K562 (cell line): ENCODE data around the gene DST. TPM values are rescaled to one million over a fixed set of nuclear protein-coding genes. Genes with fewer than 3 reads are reported as not detected.

Experiments
- ATAC-seq: fragments of 200-7000 bp; cut with Tn5 transposase; 3 replicates; pipeline ENCODE4 v1.9.1; 2020; ENCODE audit warnings: moderate library complexity
- BruUV-seq: library from RNA; stranded (reverse); fragments of 400-500 nt; replicated peaks from 2 replicates; lab custom pipeline; 2021; lab: Mats Ljungman, UMichigan
- CTCF ChIA-PET: fragments of 300-600 bp; formaldehyde crosslinking; extraction: SDS; loops from one replicate; lab custom pipeline; 2021; ENCODE audit warnings: low intra/inter-chr PET ratio; lab: Yijun Ruan, JAX
- POLR2A ChIA-PET: fragments of 300-600, 350-650 bp; sonication (Branson Sonifier 250); formaldehyde crosslinking; extraction: SDS; loops from one replicate; lab custom pipeline; 2021; ENCODE audit warnings: antibody characterized with exemption, inconsistent platforms; lab: Yijun Ruan, JAX
- DNase-seq, 4 experiments: peaks; one replicate each; pipeline versions ENCODE4 v3.0.0 to v3.0.0-alpha.2; 2011 to 2018; ENCODE audit warnings: low spot score in 3 of 4, mixed read lengths in 3 of 4; ENCODE audit errors: extremely low read depth in 1 of 4
- FAIRE-seq: peaks from 2 replicates; lab custom pipeline; 2011; peaks lifted over from hg19 to GRCh38; lab: Jason Lieb, UNC
- H2AFZ ChIP-seq: 2 replicates; pipeline ENCODE4 v1.6.0; 2011; ENCODE audit warnings: low read depth, low read length, control low read depth, inconsistent platforms
- H3K27ac ChIP-seq: fragments of 200-600 bp; 3 replicates; pipeline ENCODE4 v1.8.0; 2011; ENCODE audit warnings: low read depth, mild to moderate bottlenecking, control low read depth, inconsistent platforms, low read length, moderate library complexity, mixed read lengths; ENCODE audit errors: extremely low read depth
- H3K27me3 ChIP-seq, 2 experiments: fragments of 300-600 bp in 1 of 2; 2 replicates in 1 of 2; 3 replicates in 1 of 2; pipeline versions ENCODE4 v1.6.0 to v1.8.0; 2011; ENCODE audit warnings: inconsistent platforms in 2 of 2, low read length in 2 of 2, mild to moderate bottlenecking in 1 of 2, mixed read lengths in 1 of 2, moderate library complexity in 1 of 2; ENCODE audit not compliant: control insufficient read depth in 2 of 2, insufficient read depth in 2 of 2
- H3K36me3 ChIP-seq: fragments of 300-600 bp; 3 replicates; pipeline ENCODE4 v1.8.0; 2011; ENCODE audit warnings: mild to moderate bottlenecking, low read length, inconsistent platforms; ENCODE audit not compliant: control insufficient read depth, insufficient read depth
- H3K4me1 ChIP-seq, 2 experiments: fragments of 200-600 bp in 1 of 2; replicated peaks in 1 of 2; 2 replicates in 1 of 2; 3 replicates in 1 of 2; pipeline versions ENCODE4 v1.5.1 to v1.8.0; 2011; ENCODE audit warnings: inconsistent platforms in 2 of 2, low read length in 2 of 2, mild to moderate bottlenecking in 1 of 2, mixed read lengths in 1 of 2, moderate library complexity in 1 of 2; ENCODE audit not compliant: control insufficient read depth in 2 of 2, insufficient read depth in 2 of 2
- H3K4me2 ChIP-seq: 2 replicates; pipeline ENCODE4 v1.6.1; 2011; ENCODE audit warnings: low read length, control low read depth, inconsistent platforms, mixed read lengths; ENCODE audit not compliant: insufficient read depth
- H3K4me3 ChIP-seq: fragments of 200-600 bp; sonication (generic), shearing (Covaris generic); 2 replicates; pipeline ENCODE4 v1.5.1; 2016; ENCODE audit warnings: control low read depth, inconsistent platforms
- H3K79me2 ChIP-seq: fragments of 200-600 bp; 3 replicates; pipeline ENCODE4 v1.8.0; 2011; ENCODE audit warnings: low read length, inconsistent platforms; ENCODE audit not compliant: control insufficient read depth, insufficient read depth
- H3K9ac ChIP-seq, 2 experiments: 2 replicates each; pipeline versions ENCODE4 v1.6.0 to v1.6.1; 2011; ENCODE audit warnings: low read depth in 2 of 2, low read length in 2 of 2, control low read depth in 1 of 2, inconsistent platforms in 1 of 2, mild to moderate bottlenecking in 1 of 2, mixed read lengths in 1 of 2; ENCODE audit not compliant: insufficient read depth in 1 of 2
- H3K9me1 ChIP-seq: one replicate; pipeline ENCODE4 v1.6.0; 2011; ENCODE audit warnings: inconsistent platforms, mild to moderate bottlenecking, low read length, moderate library complexity; ENCODE audit not compliant: control insufficient read depth, insufficient read depth
- H3K9me3 ChIP-seq: replicated peaks from 2 replicates; pipeline ENCODE4 v1.5.1; 2011; ENCODE audit warnings: low read depth, low read length, inconsistent platforms; ENCODE audit not compliant: control insufficient read depth, insufficient read depth
- H4K20me1 ChIP-seq: replicated peaks from 2 replicates; pipeline ENCODE4 v1.6.1; 2011; ENCODE audit warnings: low read length, inconsistent platforms, mixed read lengths; ENCODE audit not compliant: control insufficient read depth, insufficient read depth
- CHD7 ChIP-seq: fragments of 200-600 bp; sonication (generic); IDR thresholded peaks from one replicate; pipeline ENCODE4 v1.6.1; 2012; ENCODE audit warnings: mild to moderate bottlenecking, low read depth, low read length, inconsistent platforms
- DACH1 ChIP-seq: fragments of 450-650 bp; IDR thresholded peaks from 2 replicates; pipeline ENCODE4 v1.6.1; 2018; ENCODE audit not compliant: partially characterized antibody
- HOMEZ ChIP-seq: fragments of 250-450 bp; sonication (Bioruptor Pico); IDR thresholded peaks from 2 replicates; pipeline ENCODE4 v1.4.0; 2020; ENCODE audit warnings: mild to moderate bottlenecking, moderate library complexity
- NKRF ChIP-seq: fragments of 450-650 bp; IDR thresholded peaks from 2 replicates; pipeline ENCODE4 v1.6.1; 2016; ENCODE audit warnings: borderline replicate concordance
- SREBF1 ChIP-seq: fragments of 150-350 bp; IDR thresholded peaks from 2 replicates; pipeline ENCODE4 v1.6.1; 2014; ENCODE audit warnings: antibody characterized with exemption, low read depth, low read length, borderline replicate concordance
- ZKSCAN8 ChIP-seq: fragments of 200-800 bp; sonication (Bioruptor generic); IDR thresholded peaks from 2 replicates; pipeline ENCODE4 v1.6.1; 2016; ENCODE audit warnings: missing genetic modification characterization, missing compliant biosample characterization
- ZNF212 ChIP-seq: fragments of 450-650 bp; formaldehyde crosslinking; IDR thresholded peaks from 2 replicates; pipeline ENCODE4 v1.4.0; 2020; ENCODE audit warnings: mild to moderate bottlenecking
- WGBS: fragments of 100-300 bp; shearing (Covaris generic); methylation state at CpG from one replicate; pipeline ENCODE4 v1.1.6; 2016; ENCODE audit warnings: low coverage, mixed read lengths; ENCODE audit not compliant: insufficient coverage; ENCODE audit errors: missing lambda C conversion rate; 5-methylcytosine and 5-hydroxymethylcytosine counted together
- in situ Hi-C: fragments of 300-500 bp; cut with MboI; formaldehyde crosslinking; loops from 4 replicates; pipeline ENCODE4 v1.15.0; 2018; ENCODE audit warnings: inconsistent platforms, mixed read lengths
- intact Hi-C: fragments of 100-400 bp; cut with micrococcal nuclease; formaldehyde crosslinking; loops from 2 replicates; pipeline ENCODE4 v1.14.2; 2022
- polyA plus RNA-seq, 8 experiments: library from polyadenylated mRNA; depleted of rRNA in 4 of 8; stranded (reverse) in 5 of 8; unstranded in 3 of 8; fragments of >200 nt; fragmentation: Nextera tagmentation in 2 of 8; fragmentation: Illumina TruSeq in 1 of 8; extraction: Ambion mirVana in 2 of 8; extraction: Trizol in 1 of 8; gene quantifications; 2 replicates each; pipeline versions ENCODE4 v1.2.1 to v1.2.3, GENCODE V29; 2011 to 2014; ENCODE audit warnings: inconsistent platforms in 1 of 8, missing spikeins in 1 of 8
- total RNA-seq, 7 experiments: library from RNA; depleted of rRNA in 6 of 7; stranded (reverse); fragments of >200 nt in 6 of 7; fragmentation: Illumina TruSeq in 2 of 7; extraction: Trizol in 2 of 7; gene quantifications; 2 replicates each; pipeline versions ENCODE4 v1.2.1 to v1.2.3, GENCODE V29; 2011 to 2021; ENCODE audit warnings: low replicate concordance in 1 of 7

Gene DST
- total and polyA plus RNA-seq, 9 of the 15 experiments (the other 6 are each of a cell fraction or from before 2014, with no cell fraction given), result 5.2 to 21.9 (median 13.3) TPM

GRCh38 chr6:56490993-56491392 is 151.7 kb downstream of the DST start:
- ATAC-seq (no peak), DNase-seq (no peak), FAIRE-seq (peak; percentile 65)
- no TSS peak for BruUV-seq
- no peaks in the 10 kb centered on the region for H3K79me2 ChIP-seq
- H3K27ac ChIP-seq, result no peak overlapping the region
- H3K9ac ChIP-seq, result no peak overlapping the region
- no peak overlapping the region for H2AFZ ChIP-seq
- H3K9me3 ChIP-seq, result no peaks in the 10 kb centered on the region
- no peaks in the 10 kb centered on the region for H4K20me1 ChIP-seq
- H3K4me3 ChIP-seq, result no peak overlapping the region
- H3K9me1 ChIP-seq, result no peaks in the 10 kb centered on the region
- CTCF ChIA-PET, result no interaction called here
- intact Hi-C loops (loop anchor here (5.0 kb wide), 1 partner anchor 51 kb away; no protein-coding TSS in a partner anchor), in situ Hi-C loops (no loop called here)
- no peaks in the 10 kb centered on the region for H3K27me3 ChIP-seq
- H3K36me3 ChIP-seq, result peaks cover 4% of the 10 kb centered on the region; the same call in 1 of the 3 replicates
- no peak overlapping the region for H3K4me2 ChIP-seq
- peaks cover 0 to 4% of the 10 kb centered on the region in 2 experiments; a peak in 2 of 5 replicates for H3K4me1 ChIP-seq
- 73% methylated on average over 2 of the region's 2 CpGs for WGBS
- POLR2A ChIA-PET, result interaction anchor here (0.8 to 1.2 kb wide), 2 partner anchors 42 to 51 kb away, joined by 3 to 7 read pairs; no protein-coding TSS in a partner anchor
- no peak for TF ChIP-seq NKRF
- TF ChIP-seq SREBF1, result no peak
- TF ChIP-seq ZNF212, result no peak
- no peak for TF ChIP-seq CHD7
- no peak for TF ChIP-seq DACH1
- TF ChIP-seq ZKSCAN8 (CRISPR knock-in tag), result no peak
- no peak for TF ChIP-seq HOMEZ (CRISPR knock-in tag)
